IPS-NIHi7 (cell line): ENCODE data around the gene GPBP1L1.
"Not testable (repeated sequence)": the region's sequence is repeated elsewhere in the genome, so short reads cannot be mapped to it uniquely, and the experiment has no call there.

Experiments used
- DNase-seq: peaks from one replicate; pipeline ENCODE4 v3.0.0; 2012; ENCODE audit warnings: mixed read lengths; ENCODE audit errors: extremely low spot score

GPBP1L1 gene

DNA sequence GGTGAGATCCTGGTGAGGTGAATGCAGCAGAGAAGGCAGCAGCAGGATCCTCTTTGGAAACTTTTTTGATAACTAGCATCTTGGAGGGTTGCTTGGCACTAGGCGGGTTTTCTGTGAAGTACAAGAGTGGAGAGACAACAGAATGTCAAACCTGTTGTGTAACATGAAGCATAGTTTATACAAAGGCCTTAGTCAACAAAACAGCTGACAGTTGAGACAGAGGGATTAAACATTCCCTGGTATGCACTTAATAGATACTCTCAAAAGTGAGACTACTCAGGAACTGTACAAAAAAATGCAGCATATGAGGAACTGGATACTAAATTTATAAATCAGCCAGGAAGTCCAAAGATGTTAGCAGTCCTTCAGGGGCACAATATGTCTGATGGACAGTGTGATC, 46.0 kb downstream of the GPBP1L1 start:
- no peak for DNase-seq

DNA sequence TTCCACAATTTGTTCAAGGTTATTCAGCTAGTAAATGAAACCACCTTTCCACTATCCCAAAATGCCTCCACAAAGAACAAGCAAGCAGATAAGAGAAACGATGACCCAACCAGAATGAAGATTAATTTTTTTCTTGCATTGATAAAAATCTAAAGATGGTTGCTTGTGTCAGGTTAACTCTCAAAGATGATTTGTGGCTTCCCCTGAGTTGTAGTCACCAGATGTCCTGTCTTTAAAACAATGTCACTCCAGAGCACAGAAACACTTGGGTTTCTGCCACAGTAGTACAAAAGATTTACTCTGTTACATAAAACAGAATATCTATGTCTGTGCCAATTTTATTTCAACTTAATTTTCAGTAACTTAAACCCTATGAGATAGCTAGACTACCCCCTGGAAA, 51.1 kb downstream of the GPBP1L1 start:
- no peak for DNase-seq

DNA sequence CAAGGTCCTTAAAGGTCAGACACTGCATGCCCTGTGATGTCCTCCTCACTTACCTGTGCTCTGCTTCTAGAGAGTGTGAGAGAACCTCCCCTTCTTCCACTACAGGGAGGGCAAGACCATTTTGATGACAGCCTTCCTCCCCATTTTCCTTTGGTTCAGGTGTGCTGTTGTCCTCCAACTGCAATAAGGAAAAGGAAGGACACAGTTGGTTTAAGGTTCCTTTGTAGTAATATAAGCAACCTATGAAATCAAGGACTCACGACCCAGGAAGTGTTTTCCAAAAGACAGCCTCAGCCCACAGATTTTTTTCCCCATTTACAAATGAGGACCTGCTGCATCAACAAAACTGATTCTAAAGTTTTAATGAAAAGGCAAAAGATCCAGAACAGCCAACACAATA, 55.9 kb downstream of the GPBP1L1 start:
- no peak for DNase-seq

DNA sequence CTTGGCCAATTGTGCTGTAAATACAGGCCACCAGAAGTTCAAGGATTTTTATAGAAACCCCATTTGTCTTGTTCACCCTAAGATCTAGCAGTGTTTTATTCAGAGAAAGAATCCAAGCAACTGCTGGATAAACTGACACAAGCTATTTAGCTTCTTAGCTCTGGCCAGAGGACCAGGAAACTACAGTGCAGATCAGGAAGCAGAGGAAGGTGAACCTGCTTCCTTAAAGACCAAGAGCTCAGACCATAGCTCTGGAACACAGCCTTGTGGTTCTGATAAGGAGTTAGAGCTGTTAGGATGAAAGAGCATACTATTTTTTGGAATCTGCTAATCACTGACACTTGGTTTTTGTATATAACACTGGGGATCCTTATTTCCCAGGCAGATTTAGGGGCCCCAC, 57.3 kb downstream of the GPBP1L1 start:
- DNase-seq: no peak

DNA sequence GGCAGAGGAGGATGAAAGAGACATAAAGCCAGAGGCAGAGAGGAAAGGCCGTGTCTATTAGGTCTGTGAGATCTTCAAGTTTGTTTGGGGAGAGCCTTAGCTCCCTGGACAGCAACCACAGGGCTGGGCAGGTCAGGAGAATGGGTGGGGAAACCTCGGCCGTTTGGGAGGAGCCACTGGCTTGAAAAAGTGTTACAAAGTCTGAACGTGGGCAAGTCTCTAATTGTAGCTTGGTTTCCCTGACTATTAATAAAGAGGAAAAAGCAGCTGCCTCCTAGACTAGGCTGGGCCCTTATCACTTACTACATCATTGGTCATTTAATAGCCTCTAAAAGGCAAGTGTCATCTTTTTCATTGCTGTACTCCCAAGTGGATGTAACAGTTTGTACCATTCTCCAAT, 62.4 kb downstream of the GPBP1L1 start, which contains the start of gene CCDC17:
CCDC17 (minus strand) TSS at position 83 of the 400 bp plus-strand sequence. CDS start 145 bp downstream, outside the sequence.
- DNase-seq: no peak

DNA sequence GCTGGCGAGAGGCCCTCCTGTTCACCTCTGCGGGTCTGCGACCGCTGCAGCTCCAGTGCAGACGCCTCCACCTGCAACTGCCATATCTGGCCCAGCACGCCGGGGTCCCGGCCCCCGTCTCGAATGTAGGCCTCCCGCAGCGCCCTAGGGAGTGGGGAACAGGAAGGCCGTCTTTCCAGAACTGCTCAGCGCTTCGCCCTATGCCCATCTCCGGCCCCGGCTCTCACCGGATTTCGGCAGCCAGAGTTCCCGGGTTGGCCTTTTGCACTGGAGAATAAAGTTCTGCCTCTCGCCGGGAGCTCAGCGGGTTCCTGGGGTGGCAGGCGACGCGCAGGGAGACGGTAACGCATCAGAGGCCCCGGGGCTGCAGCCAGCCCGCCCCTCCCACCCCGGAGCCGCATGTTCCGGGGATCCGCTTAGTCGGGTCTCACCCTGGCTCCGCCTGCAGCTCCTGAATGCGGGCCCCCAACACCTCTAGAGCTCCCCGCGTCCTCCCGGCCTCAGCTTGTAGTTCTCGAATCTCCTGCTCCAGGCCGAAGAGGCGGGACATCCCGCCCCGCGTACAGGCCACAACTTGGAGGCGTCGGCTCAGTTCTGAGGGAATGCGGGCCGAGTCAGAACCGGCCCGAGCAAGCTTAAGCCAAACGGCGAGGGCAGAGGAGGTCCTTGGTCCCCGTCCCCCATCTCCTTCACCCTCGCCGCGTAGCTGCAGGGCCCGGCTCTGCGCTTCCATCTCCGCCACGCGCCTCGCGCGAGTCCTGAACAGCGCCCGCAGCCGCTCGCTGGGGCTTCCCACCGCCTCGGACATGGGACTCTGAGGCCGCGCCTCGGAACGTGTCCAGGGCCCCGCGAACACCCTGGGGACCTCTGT, 63.6 kb downstream of the GPBP1L1 start:
- DNase-seq: peak; percentile 22

DNA sequence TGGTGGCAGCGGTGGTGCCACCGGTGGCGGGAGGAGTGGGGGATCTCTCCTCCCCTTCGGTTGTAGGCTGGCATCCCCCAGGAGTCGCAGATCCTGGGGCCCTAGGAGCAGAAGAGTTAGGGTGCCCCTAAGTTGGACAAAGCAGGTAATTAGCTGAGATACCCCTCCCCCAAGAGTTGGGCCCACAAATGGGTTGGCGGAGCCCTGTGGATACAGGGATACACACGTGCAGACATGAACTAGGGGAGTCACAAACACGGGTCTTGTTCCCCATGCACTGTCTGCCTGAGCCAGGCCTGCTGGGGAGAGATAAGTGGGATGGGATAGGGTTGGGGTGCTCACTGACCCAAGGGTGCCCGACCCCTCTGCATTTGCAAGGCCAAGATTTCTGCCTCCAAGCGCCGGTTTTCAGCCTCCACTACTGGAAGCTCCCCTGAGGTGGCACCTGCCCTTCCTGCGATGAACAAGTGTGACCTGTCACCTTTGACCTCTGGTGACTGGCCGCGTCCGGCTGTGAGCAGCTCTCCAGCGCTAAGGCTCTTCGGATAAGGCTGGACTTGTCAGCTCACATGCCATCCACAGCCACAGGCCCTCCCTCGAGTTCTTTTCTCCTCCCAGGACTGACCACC, 64.3 kb downstream of the GPBP1L1 start:
- DNase-seq: peak; percentile 16

DNA sequence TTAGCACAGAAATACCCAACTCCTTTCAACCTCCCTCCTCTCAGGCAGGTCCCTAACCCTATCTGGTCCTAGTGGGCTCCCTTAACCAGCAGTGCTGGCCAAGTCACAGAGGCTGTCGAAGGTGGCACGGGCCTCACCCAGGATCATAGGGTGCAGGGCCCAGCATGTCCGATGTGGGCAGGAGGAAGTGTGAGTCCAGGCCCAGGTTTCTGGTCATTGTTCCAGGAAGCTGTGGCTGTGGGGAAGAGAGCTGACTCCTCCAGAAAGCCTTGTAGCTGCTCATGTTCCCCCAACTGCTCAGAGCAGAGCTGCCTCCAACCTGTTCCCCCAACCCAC, 64.9 kb downstream of the GPBP1L1 start:
- DNase-seq: peak; percentile 13

DNA sequence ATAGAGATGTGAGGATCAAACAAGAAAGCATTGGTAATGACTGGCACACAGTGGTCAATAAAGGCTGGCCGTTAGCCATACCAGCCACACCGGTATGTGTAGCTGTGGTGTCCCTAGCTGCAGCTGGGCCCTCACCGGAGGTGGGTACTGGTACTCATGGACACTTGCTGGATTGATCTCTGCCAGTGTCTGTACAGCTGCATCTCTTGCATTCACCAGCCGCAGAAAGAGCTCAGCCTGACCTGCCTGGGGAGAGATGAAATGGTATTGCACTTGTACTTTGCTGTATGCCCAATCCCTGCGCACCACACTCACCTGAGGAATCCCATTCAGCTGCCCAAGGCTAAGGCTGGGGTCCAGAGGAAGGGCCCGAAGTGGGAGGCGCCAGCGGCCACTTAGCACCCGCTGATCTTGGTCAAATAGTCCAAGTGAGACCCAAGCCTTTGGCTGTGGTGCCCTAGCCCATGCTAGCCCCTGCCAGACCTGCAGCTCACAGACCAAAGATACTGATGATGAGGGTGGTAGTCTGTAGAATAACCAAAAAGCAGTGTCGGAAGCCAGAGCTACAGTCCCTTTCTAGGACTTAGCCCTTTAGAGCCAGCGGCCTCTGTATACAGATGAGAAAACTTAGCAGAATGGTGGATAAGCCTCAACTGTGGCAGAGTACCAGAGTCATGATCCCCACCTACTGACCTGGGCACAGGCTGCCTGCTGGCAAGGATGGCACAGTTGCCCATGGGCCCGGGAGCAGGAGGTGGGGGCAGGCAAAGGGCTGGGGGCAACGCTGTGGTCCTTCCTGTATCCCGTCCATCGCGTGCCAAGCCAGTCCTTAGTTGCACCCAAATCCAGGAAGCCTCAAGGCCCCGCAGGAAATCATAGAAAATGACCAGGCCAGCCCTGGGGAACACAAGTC, 65.5 kb downstream of the GPBP1L1 start:
- peak; percentile 16 for DNase-seq

DNA sequence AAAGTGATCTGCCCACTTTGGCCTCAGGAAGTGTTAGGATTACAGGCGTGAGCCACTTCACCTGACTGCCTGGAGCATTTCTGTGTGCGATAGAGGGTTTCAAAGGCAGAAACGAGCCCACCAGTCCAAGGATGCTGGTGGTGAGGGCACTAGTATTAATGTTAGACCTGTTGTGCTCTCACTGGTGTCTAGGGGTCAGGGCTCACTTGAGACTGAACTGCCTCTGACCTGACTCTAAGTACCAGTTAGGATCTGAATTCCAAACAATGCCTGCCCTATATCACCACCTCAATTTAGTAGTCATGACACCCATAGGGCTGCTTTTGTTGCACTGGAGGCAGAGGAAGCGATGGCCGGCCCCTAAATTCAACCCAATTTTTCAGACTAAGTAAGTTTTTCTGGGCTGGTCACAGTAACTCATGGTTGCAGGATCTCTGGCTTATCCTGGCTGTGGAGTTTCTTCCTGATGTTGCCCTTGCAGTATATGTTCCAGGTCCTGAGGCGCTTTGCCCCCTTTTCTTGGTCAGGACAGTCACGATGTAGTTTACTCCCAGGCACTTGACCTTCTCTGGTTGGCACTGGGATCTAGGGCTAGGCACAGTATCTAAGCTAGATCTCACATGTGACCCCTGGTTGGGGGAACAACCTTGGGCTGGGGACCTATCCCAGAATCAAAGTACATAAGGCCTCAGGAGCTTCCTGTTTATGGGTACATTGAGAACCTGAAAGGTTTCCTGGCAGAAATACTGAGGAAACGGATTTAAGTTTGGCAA, 67.0 kb downstream of the GPBP1L1 start:
- DNase-seq: peak; percentile 30

DNA sequence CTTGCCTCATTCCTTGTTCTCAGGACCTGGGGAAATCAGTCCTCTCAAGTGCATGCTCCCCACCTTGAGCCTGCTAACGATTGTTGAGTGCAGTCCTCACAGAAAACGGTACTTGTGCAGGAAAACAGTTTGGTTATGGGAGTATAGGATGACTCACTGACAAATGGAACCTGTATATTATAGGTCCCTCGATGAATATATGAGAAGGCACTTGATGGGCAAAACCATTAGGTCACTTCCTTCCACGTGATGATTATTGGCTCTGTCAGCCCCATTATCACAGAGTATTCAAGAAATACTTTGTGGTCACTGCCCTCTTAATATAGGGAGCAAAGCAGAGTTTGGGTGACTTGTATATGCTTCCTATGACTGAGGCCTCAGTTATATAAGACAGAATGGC, 68.7 kb downstream of the GPBP1L1 start:
- no peak for DNase-seq

DNA sequence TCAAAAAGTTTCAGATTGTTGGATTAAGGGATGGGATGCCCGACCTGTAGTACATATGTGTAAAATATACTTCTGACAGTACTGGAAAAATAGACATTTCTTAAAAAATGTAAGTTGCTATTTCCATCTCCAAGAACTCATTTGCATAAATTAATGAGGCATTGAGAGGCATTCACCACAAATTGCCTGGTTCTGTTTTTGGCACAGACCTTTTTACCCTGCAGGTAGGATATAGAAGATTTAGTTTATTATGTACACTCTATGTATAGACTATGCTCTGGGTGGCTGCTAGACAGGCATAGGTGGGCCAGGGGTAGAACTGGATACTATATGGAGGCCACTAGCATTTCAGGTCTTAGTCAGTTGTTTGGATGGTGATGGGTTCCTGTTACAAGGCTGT, 70.4 kb downstream of the GPBP1L1 start:
- DNase-seq: no peak

DNA sequence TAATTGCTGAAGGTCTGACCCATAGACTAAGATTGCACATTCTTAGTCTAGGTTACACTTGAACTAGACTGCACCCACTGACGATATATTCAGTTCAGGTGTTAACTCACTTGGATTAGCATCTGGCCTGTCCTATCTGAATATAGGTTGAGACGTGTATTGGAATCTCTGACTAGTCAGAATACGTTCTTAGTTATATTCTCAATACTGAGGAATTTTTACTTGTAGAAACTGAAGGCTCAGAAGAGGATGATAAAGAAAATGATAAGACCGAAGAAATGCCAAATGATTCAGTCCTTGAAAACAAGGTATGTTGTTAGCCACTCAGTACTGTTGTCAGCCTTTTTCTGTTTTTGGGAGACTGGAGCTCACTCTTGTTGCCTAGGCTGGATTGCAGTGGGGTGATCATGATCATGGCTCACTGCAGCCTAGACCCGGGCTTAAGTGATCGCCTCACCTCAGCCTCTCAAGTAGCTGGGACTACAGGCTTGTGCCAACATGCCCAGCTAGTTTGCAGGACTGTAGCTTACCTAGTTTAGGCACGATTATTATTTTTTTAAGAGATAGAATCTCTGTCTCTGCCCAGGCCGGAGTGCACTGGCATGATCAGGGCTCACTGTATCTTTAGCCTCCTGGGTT, 73.3 kb downstream of the GPBP1L1 start:
- no peak for DNase-seq

DNA sequence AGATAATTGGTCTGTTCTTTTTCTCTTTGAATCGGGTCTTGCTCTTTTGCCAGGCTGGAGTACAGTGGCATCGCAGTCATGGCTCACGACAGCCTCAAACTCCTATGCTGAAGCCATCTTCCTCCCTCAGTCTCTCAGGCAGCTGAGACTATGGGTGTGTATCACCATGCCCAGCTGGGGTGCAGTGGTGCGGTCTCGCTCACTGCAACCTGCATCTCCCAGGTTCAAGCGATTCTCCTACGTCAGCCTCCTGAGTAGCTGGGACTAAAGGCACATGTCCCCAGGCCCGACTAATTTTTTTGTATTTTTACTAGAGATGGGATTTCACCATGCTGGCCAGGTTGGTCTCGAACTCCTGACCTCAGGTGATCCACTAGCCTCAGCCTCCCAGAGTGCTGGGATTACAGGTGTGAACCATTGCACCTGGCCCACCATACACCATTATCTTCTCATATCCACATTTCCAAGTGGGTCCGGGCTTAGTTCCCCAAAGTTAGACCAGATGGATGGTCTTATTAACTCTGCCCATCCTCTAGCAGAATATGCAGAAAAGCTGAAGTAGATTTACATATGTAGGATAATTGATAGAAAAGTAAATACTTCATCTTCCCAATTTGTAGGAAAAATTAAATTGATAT, 75.6 kb downstream of the GPBP1L1 start:
- DNase-seq: no peak

DNA sequence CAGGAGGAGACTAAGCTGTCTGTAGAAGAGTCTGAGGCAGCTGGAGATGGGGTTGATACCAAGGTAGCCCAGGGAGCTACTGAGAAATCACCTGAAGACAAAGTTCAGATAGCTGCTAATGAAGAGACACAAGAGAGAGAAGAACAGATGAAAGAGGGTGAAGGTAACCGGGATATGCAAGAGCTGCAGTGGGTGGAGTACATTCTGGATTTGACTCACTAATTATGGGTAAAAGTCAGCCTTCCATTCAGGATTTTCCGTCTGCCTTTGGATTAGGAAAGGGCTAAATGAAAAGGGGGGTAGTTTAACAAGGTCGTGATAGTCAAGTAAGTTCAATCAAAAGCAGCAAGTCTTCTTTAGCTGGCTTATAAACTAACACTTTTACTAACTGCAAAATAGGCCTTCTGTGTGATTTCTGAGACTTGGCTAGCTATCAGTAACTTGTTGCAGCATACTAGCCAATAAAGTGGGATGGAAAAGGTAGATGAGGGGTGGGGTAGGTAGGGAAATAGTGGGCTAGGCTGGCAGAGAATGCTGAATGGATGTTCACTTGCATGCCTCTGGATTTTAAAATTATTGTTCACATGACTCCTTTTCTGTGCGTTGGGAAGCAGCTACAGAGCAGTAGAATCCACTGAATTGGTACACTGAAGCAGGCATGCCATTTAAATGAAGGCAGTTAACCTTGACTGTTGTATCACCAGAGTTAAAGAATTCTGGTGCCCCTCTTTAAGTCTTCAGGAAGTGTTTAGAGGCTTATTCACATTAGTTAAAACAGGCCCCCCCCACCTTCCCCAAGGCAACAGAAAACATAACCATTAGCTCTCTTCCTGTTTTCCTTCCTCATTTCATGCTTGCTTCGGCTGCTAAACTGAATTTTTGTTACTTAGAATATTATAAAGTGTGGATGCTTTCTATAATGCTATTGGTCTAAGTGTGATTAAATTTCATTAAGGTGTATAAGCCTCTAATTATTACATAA, 77.9 kb downstream of the GPBP1L1 start:
- no peak for DNase-seq

DNA sequence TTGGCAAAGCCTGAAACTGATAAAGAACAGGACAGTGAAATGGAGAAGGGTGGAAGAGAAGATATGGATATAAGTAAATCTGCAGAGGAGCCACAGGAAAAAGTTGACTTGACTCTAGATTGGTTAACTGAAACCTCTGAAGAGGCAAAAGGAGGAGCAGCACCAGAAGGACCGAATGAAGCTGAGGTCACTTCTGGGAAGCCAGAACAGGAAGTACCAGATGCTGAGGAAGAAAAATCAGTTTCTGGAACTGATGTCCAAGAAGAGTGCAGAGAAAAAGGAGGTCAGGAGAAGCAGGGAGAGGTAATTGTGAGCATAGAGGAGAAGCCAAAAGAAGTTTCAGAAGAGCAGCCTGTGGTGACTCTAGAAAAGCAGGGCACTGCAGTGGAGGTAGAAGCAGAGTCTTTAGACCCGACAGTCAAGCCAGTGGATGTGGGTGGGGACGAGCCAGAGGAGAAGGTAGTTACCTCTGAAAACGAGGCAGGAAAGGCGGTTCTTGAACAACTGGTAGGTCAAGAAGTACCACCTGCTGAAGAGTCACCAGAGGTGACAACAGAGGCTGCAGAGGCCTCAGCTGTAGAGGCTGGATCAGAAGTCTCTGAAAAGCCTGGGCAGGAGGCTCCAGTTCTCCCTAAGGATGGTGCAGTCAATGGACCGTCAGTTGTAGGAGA, 78.8 kb downstream of the GPBP1L1 start:
- DNase-seq: no peak

DNA sequence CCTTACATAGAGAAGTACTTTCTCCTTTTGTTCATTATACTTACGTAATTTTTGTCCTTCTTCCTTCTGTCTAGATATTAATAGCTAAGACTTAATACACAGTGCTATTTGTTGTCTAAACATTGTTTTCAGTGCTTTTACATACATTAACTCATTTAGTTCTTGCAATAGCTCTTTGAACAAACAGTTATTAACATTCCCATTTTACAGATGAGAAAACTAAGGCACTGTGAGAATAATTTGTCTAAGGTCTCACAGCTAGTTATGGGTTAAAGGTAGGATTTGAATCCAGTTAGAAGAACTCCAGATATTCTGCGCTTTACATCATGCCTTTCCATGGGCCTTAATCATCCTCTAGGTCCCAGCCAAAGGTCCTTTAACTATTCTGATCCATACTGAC, 82.1 kb downstream of the GPBP1L1 start:
- no peak for DNase-seq

DNA sequence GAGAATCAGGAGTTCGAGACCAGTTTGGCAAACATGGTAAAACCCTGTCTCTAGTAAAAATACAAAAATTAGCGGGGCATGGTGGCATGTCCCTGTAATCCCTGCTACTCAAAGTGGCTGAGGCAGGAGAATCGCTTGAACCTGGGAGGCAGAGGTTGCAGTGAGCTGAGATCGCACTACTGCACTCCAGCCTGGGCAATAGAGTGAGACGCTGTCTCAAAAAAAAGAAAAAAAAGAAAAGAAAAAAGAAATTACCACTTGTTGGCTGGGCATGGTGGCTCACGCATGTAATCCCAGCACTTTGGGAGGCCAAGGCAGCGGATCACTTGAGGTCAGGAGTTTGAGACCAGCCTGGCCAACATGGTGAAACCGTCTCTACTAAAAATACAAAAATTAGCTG, 89.6 kb downstream of the GPBP1L1 start:
- DNase-seq: not testable (repeated sequence)

DNA sequence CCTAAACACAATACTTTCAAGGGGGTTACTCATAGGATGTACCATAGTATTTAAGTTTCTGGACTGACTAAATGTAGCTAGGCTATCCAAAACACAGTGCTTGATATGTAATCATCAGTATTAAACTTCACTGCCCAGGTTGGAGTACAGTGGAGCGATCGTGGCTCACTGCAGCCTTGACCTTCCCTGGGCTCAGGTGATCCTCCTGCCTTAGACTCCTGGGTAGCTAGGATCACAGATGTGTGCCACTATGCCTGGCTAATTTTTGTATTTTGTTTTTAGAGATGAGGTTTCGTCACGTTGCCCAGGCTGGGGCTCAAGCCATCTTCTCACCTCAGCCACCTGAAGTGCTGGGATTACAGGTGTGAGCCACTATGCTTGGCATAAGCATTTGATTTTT, 91.9 kb downstream of the GPBP1L1 start:
- DNase-seq: no peak
